ENCODE data around the gene ATAD3A. TPM values are rescaled to one million over a fixed set of nuclear protein-coding genes. Genes with fewer than 3 reads are reported as not detected.
"Not testable (repeated sequence)": the region's sequence is repeated elsewhere in the genome, so short reads cannot be mapped to it uniquely, and the experiment has no call there.

ATAD3A gene
- total and polyA plus RNA-seq, 11 donors = 11.3 to 49.5 (median 19.6) TPM

DNA sequence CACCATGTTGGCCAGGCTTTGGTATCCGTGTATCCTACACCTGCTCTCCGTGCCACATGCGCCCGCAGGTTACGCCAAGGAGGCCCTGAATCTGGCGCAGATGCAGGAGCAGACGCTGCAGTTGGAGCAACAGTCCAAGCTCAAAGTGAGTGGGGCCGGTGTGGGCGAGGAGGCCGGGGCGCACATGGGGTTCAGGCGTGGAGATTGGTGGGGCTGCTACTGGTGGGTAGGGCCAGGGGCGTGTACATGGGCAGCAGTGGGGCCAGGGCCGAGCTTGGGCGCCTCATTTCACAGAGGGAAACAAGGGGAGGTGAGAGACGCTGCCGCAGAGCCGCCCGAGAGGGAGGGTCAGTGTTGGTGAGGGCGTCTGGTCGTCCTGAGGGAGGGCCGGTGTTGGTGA, 34.8 kb upstream of the ATAD3A start:
- intact Hi-C loops (cut with DNase I) = no loop called here
- DNase-seq (no peak), ATAC-seq (no peak)
- TF ChIP-seq, protein P1, sequence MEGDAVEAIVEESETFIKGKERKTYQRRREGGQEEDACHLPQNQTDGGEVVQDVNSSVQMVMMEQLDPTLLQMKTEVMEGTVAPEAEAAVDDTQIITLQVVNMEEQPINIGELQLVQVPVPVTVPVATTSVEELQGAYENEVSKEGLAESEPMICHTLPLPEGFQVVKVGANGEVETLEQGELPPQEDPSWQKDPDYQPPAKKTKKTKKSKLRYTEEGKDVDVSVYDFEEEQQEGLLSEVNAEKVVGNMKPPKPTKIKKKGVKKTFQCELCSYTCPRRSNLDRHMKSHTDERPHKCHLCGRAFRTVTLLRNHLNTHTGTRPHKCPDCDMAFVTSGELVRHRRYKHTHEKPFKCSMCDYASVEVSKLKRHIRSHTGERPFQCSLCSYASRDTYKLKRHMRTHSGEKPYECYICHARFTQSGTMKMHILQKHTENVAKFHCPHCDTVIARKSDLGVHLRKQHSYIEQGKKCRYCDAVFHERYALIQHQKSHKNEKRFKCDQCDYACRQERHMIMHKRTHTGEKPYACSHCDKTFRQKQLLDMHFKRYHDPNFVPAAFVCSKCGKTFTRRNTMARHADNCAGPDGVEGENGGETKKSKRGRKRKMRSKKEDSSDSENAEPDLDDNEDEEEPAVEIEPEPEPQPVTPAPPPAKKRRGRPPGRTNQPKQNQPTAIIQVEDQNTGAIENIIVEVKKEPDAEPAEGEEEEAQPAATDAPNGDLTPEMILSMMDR (IDR thresholded peaks at IDR 0.05) = no peak
- Histone ChIP-seq H3K4me1 (peaks cover 0 to 16% (median 13%) of the 10 kb centered on the region in 12 donors), H3K9me3 (no peaks in the 10 kb centered on the region), H3K4me3 (no peak overlapping the region), H3K27me3 (no peaks in the 10 kb centered on the region), H3K27ac (no peak overlapping the region), H3K36me3 (peaks cover 0 to 35% (median 28%) of the 10 kb centered on the region in 9 donors)
- 93 to 96% (median 96%) methylated on average over 22 of the region's 22 CpGs for WGBS, 4 donors

DNA sequence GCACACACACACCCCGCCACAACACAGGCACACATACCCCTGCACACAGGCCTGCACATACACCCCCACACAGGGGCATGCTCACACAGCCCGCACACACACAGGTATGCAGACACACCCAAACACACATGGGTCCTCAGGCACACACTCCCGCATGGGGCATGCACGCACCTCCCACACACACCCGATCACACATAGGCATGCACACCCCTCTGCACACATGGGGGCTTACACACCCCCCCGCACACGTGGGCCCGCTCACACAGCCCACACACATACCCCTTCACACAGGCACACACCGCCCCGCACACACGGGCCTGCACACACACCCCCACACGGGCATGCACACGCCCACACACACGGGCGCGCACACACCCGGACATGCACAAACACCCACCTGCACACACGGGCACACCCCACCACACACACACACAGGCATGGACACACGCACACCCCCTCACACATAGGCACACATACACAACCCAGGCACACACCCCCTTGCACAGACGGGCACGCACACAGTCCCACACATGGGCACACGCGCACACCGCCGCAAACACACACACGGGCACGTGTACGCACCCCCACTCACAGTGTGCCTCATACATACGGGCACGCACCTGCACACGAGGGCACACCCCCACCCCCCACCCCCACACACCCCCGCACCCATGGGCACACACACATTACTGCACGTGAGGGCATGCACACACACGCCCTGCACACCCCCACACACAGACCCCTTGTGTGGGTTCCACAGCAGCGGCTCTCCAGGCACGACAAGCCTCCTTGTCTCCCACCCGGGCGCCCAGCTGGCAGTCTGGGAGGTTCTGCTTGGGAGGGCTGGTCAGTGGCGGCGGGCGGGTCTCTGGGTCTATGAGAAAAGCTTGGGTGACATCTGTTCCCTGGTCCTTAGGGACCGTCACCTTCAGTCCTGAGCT, 32.1 kb upstream of the ATAD3A start:
- peaks cover 0 to 57% (median 52%) of the 10 kb centered on the region in 9 donors for H3K36me3 ChIP-seq
- peak in 1 of 4 donors; percentile 14 for ATAC-seq
- no peak overlapping the region for H3K27ac ChIP-seq
- H3K27me3 ChIP-seq = no peaks in the 10 kb centered on the region
- DNase-seq = no peak
- 94 to 95% (median 95%) methylated on average over 23 to 42 of the region's 42 CpGs for WGBS, 4 donors
- H3K4me1 ChIP-seq = no peaks in the 10 kb centered on the region
- H3K9me3 ChIP-seq = no peaks in the 10 kb centered on the region
- intact Hi-C loops (cut with DNase I) = no loop called here
- H3K4me3 ChIP-seq = no peak overlapping the region
- TF ChIP-seq POLR2A (IDR thresholded peaks at IDR 0.05) = no peak
- TF ChIP-seq, protein P1 (IDR thresholded peaks at IDR 0.05) = no peak

DNA sequence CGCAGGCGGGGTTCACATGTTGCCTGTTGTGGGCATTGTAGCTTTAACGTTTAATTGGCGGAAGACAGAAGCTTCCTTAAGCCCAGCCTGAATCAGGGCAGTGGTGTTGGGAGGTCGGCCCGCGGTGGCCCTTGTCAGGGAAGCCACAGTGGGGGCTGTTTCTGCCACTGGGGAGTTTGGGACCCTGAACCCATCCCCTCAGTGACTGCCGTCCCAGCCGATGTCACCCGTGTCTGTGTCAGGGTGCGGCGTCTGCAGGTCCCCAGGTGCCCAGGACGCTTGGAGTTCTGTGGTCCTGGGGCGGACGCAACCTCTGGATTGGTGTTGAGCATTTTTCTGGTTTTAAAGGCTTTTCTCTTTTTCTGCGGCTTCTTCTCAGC, 31.5 kb upstream of the ATAD3A start:
- H3K4me3 ChIP-seq; H3K27ac ChIP-seq; H3K27me3 ChIP-seq; DNase-seq; ATAC-seq; H3K4me1 ChIP-seq; intact Hi-C loops (cut with DNase I); H3K9me3 ChIP-seq: not testable (repeated sequence)
- 93 to 98% (median 97%) methylated on average over 10 to 16 of the region's 16 CpGs; no CpG with 5 or more reads in 1 of the 4 donors for WGBS, 4 donors
- H3K36me3 ChIP-seq = peaks cover 0 to 58% (median 55%) of the 10 kb centered on the region in 9 donors

DNA sequence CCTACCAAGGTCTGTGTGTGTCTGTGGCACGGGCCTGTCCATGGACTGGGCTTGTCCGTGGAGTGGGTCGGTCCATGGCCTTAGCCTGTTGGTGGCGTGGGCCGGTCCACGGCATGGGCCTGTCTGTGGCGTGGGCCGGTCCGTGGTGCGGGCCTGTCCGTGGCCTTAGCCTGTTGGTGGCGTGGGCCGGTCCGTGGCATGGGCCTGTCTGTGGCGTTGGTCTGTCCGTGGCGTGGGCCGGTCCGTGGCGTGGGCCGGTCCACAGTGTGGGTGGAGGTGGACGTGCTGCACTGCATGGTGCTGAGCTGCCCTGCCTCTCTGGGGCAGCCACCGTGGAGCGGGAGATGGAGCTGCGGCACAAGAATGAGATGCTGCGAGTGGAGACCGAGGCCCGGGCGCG, 30.2 kb upstream of the ATAD3A start:
- 94 to 98% (median 96%) methylated on average over 17 to 30 of the region's 30 CpGs for WGBS, 4 donors
- H3K27ac ChIP-seq; H3K9me3 ChIP-seq; H3K4me1 ChIP-seq; H3K4me3 ChIP-seq; ATAC-seq; DNase-seq; H3K27me3 ChIP-seq; intact Hi-C loops (cut with DNase I): not testable (repeated sequence)
- H3K36me3 ChIP-seq = peaks cover 0 to 66% (median 59%) of the 10 kb centered on the region in 9 donors

DNA sequence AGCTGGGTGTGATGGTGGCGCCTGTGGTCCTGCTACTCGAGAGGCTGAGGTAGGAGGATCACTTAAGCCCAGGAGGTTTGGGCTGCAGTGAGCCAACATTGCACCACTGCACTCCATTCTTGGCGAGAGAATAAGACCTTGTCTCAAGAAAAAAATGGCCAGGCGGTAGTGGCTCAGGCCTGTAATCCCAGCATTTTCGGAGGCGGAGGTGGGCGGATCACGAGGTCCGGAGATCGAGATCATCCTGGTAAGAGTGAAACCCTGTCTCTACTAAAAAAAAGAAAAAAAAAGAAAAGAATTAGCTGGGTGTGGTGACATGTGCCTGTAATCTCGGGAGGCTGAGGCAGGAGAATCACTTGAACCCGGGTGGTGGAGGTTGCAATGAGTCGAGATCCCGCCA, 29.1 kb upstream of the ATAD3A start:
- no peak for DNase-seq
- Histone ChIP-seq H3K4me1 (no peaks in the 10 kb centered on the region), H3K9me3 (no peaks in the 10 kb centered on the region), H3K27me3 (no peaks in the 10 kb centered on the region), H3K36me3 (peaks cover 0 to 74% (median 57%) of the 10 kb centered on the region in 9 donors), H3K27ac (no peak overlapping the region), H3K4me3 (no peak overlapping the region)
- WGBS, 4 donors = 96% methylated on average over 14 of the region's 14 CpGs
- intact Hi-C loops (cut with DNase I) = no loop called here
- TF ChIP-seq, protein P1 (IDR thresholded peaks at IDR 0.05) = no peak
- no peak for ATAC-seq

All from heart left ventricle (tissue), 16 donors.